ENCODE results near the gene RPL10.

RPL10 gene

GRCh38 chrX:154449618-154450017 lies 51.4 kb downstream of the RPL10 start:
- no peak for DNase-seq (ENCODE audit: low spot score)

- no peak for DNase-seq (ENCODE audit: low spot score)
Measured at GRCh38 chrX:154450312-154450711, 52.1 kb downstream of the RPL10 start.

All from LoVo (cell line).